Neural crest cell (in vitro differentiated cells): ENCODE measurements around the gene TARBP1. TPM values are rescaled to one million over a fixed set of nuclear protein-coding genes. Genes with fewer than 3 reads are reported as not detected.

Experiments
- DNase-seq: peaks from one replicate; pipeline ENCODE4 v3.0.0; 2021; ENCODE audit warnings: low read depth, mixed read lengths, low spot score
- H3K27ac Mint-ChIP-seq: one replicate; pipeline ENCODE4 v1.8.0; 2021; ENCODE audit warnings: mild to moderate bottlenecking, mixed read lengths; ENCODE audit not compliant: unreplicated experiment
- H3K27me3 Mint-ChIP-seq: 2 replicates; pipeline ENCODE4 v1.8.0; 2021; ENCODE audit warnings: low read depth, mild to moderate bottlenecking, mixed read lengths
- H3K36me3 Mint-ChIP-seq: 2 replicates; pipeline ENCODE4 v1.8.0; 2021; ENCODE audit warnings: low read depth, mild to moderate bottlenecking, mixed read lengths
- H3K4me1 Mint-ChIP-seq: 2 replicates; pipeline ENCODE4 v1.8.0; 2021; ENCODE audit warnings: mixed read lengths
- H3K4me3 Mint-ChIP-seq: one replicate; pipeline ENCODE4 v1.8.0; 2021; ENCODE audit warnings: mild to moderate bottlenecking, mixed read lengths
- H3K9me3 Mint-ChIP-seq: 2 replicates; pipeline ENCODE4 v1.8.0; 2021; ENCODE audit warnings: mixed read lengths
- total RNA-seq: library from RNA; stranded (reverse); gene quantifications from 2 replicates; pipeline ENCODE4 v1.2.1, GENCODE V29; 2021
- TF ChIP-seq, protein P1 (sequence below): fragments of 200-600 bp; sonication (generic); conservative IDR thresholded peaks from 2 replicates; pipeline ENCODE4 v1.5.0; 2021; ENCODE audit warnings: antibody characterized with exemption, mild to moderate bottlenecking

The TARBP1 gene
- total RNA-seq, 1 donor from 2014 or later, result 30.2 TPM

DNA sequence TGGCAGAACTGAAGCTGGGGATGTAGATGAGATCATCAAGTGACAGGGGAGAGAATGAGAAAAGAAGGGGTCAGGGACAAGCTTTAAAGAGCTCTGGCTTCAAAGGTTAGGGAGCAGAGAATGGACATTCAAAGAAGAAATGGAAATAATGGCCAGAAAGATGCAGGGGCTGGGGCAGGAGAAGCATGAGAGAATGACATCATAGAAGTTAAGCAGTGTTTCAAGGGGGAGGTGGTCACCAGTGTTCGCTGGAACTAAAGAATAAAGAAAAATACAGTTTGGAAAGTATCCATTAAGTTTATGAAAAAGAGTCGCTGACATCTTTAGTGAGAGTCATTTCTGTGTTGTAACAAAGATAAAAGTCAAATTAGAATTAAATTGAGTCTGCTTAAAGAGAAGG, 44.3 kb downstream of the TARBP1 start:
- Mint-ChIP-seq H3K9me3 (peaks cover 6% of the 10 kb centered on the region), H3K36me3 (peaks cover 27% of the 10 kb centered on the region), H3K27me3 (no peaks in the 10 kb centered on the region), H3K4me3 (no peak overlapping the region), H3K27ac (no peak overlapping the region), H3K4me1 (peaks cover 8% of the 10 kb centered on the region)
- DNase-seq, result no peak
- TF ChIP-seq, protein P1, sequence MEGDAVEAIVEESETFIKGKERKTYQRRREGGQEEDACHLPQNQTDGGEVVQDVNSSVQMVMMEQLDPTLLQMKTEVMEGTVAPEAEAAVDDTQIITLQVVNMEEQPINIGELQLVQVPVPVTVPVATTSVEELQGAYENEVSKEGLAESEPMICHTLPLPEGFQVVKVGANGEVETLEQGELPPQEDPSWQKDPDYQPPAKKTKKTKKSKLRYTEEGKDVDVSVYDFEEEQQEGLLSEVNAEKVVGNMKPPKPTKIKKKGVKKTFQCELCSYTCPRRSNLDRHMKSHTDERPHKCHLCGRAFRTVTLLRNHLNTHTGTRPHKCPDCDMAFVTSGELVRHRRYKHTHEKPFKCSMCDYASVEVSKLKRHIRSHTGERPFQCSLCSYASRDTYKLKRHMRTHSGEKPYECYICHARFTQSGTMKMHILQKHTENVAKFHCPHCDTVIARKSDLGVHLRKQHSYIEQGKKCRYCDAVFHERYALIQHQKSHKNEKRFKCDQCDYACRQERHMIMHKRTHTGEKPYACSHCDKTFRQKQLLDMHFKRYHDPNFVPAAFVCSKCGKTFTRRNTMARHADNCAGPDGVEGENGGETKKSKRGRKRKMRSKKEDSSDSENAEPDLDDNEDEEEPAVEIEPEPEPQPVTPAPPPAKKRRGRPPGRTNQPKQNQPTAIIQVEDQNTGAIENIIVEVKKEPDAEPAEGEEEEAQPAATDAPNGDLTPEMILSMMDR, result no peak

DNA sequence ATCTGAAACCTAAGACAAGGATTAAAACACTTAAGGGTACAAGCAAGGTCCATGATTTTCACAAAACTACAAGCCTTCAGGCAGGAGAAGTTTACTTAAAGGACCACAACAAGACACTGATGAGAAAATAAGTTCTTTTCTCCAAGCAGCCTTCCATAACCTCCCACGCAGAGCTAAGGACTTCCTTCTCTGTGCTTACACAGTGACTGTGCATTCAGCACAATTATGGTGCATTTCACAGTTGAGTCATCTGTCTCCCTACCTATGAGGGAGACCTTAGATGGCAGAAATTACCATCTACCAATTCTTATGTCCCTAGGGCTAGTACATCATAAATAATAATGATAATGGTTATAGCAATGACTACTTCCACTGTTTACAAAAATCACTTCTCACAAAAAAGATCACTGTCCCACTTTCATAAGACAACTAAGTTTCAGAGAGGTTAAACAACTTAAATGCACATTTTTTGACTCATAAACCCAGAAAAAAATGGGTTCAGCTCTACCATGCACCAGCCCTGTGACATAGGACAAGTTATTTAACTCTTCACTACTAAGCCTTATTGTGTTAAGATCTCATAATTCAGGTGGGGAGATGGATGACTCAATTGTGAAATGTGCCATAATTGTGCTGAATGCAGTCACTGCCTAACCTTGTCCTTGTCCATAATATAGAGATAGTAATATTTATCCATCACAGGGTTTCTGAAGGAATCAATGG, 45.3 kb downstream of the TARBP1 start:
- peaks cover 8% of the 10 kb centered on the region for H3K4me1 Mint-ChIP-seq
- no peaks in the 10 kb centered on the region for H3K27me3 Mint-ChIP-seq
- H3K9me3 Mint-ChIP-seq, result no peaks in the 10 kb centered on the region
- H3K27ac Mint-ChIP-seq, result no peak overlapping the region
- DNase-seq, result no peak
- TF ChIP-seq, protein P1, result no peak
- no peak overlapping the region for H3K4me3 Mint-ChIP-seq
- H3K36me3 Mint-ChIP-seq, result peaks cover 18% of the 10 kb centered on the region

DNA sequence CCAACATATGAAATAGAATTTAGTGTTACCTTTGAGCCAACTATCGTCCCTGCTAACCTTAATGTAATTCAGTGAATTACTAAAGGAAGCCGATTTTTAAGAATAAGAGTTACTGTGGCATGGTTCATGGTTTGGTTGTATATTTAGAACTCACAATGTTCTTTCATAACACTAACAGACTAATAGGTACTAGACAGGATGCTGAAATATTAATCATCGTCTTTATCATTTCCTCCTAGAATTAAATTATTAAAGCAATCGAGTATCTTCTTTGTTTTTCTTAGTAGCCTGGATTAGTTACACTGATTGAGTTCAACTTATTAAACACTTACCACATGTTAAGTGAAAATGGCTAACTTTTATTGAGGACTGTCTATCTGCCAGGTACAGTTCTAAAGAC, 47.7 kb downstream of the TARBP1 start:
- Mint-ChIP-seq H3K27me3 (no peaks in the 10 kb centered on the region), H3K4me3 (no peak overlapping the region), H3K4me1 (peaks cover 8% of the 10 kb centered on the region), H3K27ac (no peak overlapping the region), H3K9me3 (no peaks in the 10 kb centered on the region), H3K36me3 (peaks cover 8% of the 10 kb centered on the region)
- no peak for DNase-seq
- TF ChIP-seq, protein P1, result no peak

DNA sequence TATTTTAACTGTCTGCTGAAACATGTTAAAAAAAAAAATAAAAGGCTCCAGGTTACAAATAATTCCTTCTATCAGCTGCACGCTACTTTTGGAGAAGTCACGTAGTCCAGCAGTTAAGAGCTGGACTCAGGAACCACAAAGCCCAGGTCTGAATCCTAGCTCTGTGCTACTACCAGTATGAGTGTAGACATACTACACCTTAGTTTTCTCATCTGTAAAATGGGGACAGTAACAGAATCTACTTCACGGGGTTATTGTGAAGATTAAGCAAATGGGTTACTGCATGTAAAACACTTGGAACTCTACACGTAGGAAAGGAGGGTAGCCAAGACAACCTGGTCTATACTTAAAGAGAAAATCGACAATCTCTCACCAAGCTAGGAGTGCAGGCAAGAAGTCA, 48.3 kb downstream of the TARBP1 start:
- Mint-ChIP-seq H3K27ac (no peak overlapping the region), H3K36me3 (peaks cover 8% of the 10 kb centered on the region), H3K9me3 (no peaks in the 10 kb centered on the region), H3K27me3 (no peaks in the 10 kb centered on the region), H3K4me3 (no peak overlapping the region), H3K4me1 (peaks cover 8% of the 10 kb centered on the region)
- no peak for DNase-seq
- TF ChIP-seq, protein P1, result no peak

DNA sequence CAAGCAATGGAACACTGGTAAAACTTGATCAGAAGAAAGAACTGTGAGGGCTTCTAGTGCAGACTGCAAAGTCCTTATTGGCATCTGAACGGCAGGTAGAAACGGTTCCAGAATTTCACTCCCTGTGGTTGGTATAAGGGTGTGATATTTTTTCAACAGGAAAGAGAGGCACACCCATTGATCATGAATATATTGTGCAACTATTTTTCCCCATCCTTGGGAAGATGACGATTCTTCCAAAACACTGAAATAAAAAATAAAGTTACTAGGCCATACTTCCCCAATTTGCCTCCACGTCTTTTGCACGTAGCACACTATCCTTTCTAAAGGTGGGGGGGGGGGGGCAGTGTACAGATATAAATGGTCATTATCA, 49.6 kb downstream of the TARBP1 start:
- peaks cover 2% of the 10 kb centered on the region for H3K36me3 Mint-ChIP-seq
- DNase-seq, result no peak
- H3K4me3 Mint-ChIP-seq, result no peak overlapping the region
- H3K9me3 Mint-ChIP-seq, result no peaks in the 10 kb centered on the region
- no peaks in the 10 kb centered on the region for H3K27me3 Mint-ChIP-seq
- peaks cover 3% of the 10 kb centered on the region for H3K4me1 Mint-ChIP-seq
- H3K27ac Mint-ChIP-seq, result no peak overlapping the region
- TF ChIP-seq, protein P1, result no peak
